Right atrium auricular region (tissue), 2 donors: Measurements from ENCODE around the gene HIGD1A. TPM values are rescaled to one million over a fixed set of nuclear protein-coding genes. Genes with fewer than 3 reads are reported as not detected.

Source experiments
- DNase-seq: peaks from one replicate; pipeline ENCODE4 v3.0.0-alpha.2; 2019; ENCODE audit warnings: low spot score
- H3K27ac ChIP-seq, 2 donors: fragments of 200-600 bp; sonication (generic); 1 replicate in 1 of 2; 2 replicates in 1 of 2; pipeline ENCODE4 v1.5.1; 2016 to 2019
- H3K27me3 ChIP-seq, 2 donors: fragments of 200-600 bp; sonication (generic); one replicate each; pipeline versions ENCODE4 v1.5.1 to v1.6.0; 2017 to 2019
- H3K36me3 ChIP-seq: fragments of 200-600 bp; sonication (generic); one replicate; pipeline ENCODE4 v1.5.1; 2016
- H3K4me1 ChIP-seq, 2 donors: fragments of 200-600 bp; sonication (generic); one replicate each; pipeline versions ENCODE4 v1.5.1 to v1.6.0; 2017 to 2019
- H3K4me3 ChIP-seq, 2 donors: fragments of 200-600 bp; sonication (generic); 1 replicate in 1 of 2; 2 replicates in 1 of 2; pipeline ENCODE4 v1.5.1; 2017 to 2019; ENCODE audit warnings: mild to moderate bottlenecking in 1 of 2, moderate library complexity in 1 of 2
- H3K9me3 ChIP-seq, 2 donors: fragments of 200-600 bp; sonication (generic); one replicate each; pipeline ENCODE4 v1.5.1; 2019
- CTCF ChIP-seq, 2 donors: fragments of 200-600 bp; sonication (generic); IDR thresholded peaks; one replicate each; pipeline ENCODE4 v1.5.1; 2019; ENCODE audit warnings: antibody characterized with exemption in 2 of 2
- total RNA-seq, 2 donors: library from RNA; depleted of rRNA; stranded (reverse); fragments of >200 nt; gene quantifications; one replicate each; pipeline ENCODE4 v1.1.0, GENCODE V29; 2016

HIGD1A gene
- total RNA-seq, 2 donors from 2014 or later, result 213 to 299 TPM

GRCh38 chr3:42762046-42762724 lies 42.1 kb downstream of the HIGD1A start:
- Histone ChIP-seq H3K9me3 (no peaks in the 10 kb centered on the region), H3K4me1 (no peaks in the 10 kb centered on the region), H3K27me3 (no peaks in the 10 kb centered on the region), H3K4me3 (no peak overlapping the region), H3K36me3 (no peaks in the 10 kb centered on the region), H3K27ac (no peak overlapping the region)
- TF ChIP-seq CTCF (IDR thresholded peaks at IDR 0.05), result no peak
- DNase-seq, result peak; percentile 52

- no peak overlapping the region for H3K27ac ChIP-seq
- no peak for TF ChIP-seq CTCF (IDR thresholded peaks at IDR 0.05)
- H3K9me3 ChIP-seq, result no peaks in the 10 kb centered on the region
- DNase-seq, result peak; percentile 26
- no peaks in the 10 kb centered on the region for H3K27me3 ChIP-seq
- no peaks in the 10 kb centered on the region for H3K4me1 ChIP-seq
- no peak overlapping the region for H3K4me3 ChIP-seq
- H3K36me3 ChIP-seq, result no peaks in the 10 kb centered on the region
Observed at GRCh38 chr3:42758126-42758525, 46.2 kb downstream of the HIGD1A start.

- Histone ChIP-seq H3K4me1 (no peaks in the 10 kb centered on the region), H3K4me3 (no peak overlapping the region), H3K27me3 (no peaks in the 10 kb centered on the region), H3K27ac (no peak overlapping the region), H3K36me3 (no peaks in the 10 kb centered on the region), H3K9me3 (no peaks in the 10 kb centered on the region)
- TF ChIP-seq CTCF (IDR thresholded peaks at IDR 0.05), result no peak
- peak; percentile 46 for DNase-seq
Observed at GRCh38 chr3:42756681-42757213, 47.5 kb downstream of the HIGD1A start.

DNA sequence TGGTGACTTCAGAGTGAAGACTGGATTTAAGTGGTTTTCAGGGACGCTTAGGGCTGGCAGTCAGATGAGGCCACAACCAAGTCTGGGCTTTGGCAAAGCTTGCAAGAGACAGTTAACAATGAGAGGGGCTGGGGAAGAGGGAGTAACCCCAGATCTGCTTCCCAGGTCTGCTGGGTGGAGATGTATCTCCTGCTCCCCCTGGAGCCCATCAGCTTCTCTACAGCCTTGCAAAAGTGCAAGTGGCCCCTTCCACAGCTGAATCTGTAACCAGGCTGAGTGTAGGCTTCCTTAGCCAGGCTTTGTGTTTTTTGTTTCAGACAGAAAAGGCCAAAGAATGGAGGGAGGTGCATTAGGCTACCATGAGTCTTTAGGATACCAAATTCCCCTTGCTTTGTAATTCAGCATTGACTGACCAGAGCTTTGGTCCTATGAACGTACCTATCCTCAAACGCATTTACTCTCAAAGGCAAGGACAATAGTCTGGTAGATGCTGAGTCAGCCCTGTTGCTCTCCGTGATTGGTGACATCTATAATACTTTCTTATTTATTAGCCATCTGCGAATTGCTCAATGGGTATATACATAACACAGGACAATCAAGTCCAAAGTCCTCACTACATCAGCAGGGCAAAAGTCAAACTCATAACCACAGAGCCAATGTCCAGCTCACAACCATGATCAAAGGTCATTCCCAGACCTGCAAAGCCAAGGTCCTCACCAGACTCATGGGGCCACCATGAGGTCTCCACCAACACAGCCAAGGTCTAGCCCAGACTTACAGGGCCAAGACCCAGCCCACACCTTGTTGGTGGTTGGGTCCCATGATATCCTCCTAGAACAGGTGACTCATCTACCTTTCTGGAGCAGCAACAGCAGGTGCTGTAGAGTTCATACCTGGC lies 48.4 kb downstream of the HIGD1A start:
- Histone ChIP-seq H3K9me3 (no peaks in the 10 kb centered on the region), H3K36me3 (no peaks in the 10 kb centered on the region), H3K4me3 (no peak overlapping the region), H3K27me3 (no peaks in the 10 kb centered on the region), H3K4me1 (no peaks in the 10 kb centered on the region), H3K27ac (no peak overlapping the region)
- TF ChIP-seq CTCF (IDR thresholded peaks at IDR 0.05), result peak in 1 of 2 donors; percentile 56
- peak; percentile 30 for DNase-seq

DNA sequence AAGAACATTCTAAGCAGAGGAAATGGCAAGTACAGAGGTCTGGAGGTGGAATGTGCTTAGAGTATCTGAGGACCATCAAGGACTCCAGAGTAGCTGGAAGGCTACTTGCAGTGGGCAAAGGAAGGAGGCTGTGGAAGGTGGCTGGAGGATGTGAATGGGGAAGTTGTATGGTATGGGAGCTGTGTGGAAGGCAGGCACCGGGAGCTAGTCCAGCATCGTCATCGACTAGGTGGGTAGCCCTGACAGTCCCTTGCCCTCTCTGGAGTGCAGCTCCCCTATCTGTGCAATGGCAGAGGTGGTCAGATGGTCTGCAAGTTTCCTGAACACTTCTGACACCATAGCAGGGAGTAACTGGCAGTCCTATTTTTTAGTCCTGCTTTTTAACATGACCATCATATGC lies 50.5 kb downstream of the HIGD1A start:
- Histone ChIP-seq H3K27me3 (no peaks in the 10 kb centered on the region), H3K36me3 (no peaks in the 10 kb centered on the region), H3K4me1 (no peaks in the 10 kb centered on the region), H3K4me3 (no peak overlapping the region), H3K9me3 (no peaks in the 10 kb centered on the region), H3K27ac (no peak overlapping the region)
- no peak for DNase-seq
- TF ChIP-seq CTCF (IDR thresholded peaks at IDR 0.05), result no peak
